GM23338 (cell line): ENCODE results near the gene MSH4. TPM values are rescaled to one million over a fixed set of nuclear protein-coding genes. Genes with fewer than 3 reads are reported as not detected.

Experiments used
- ATAC-seq: fragments of 200-7000 bp; cut with Tn5 transposase; 3 replicates; pipeline ENCODE4 v1.9.1; 2020
- DNase-seq: peaks from one replicate; pipeline ENCODE4 v3.0.0-alpha.2; 2015; ENCODE audit warnings: low spot score
- H2AFZ ChIP-seq: fragments of 200-600 bp; sonication (generic); 2 replicates; pipeline ENCODE4 v1.8.0; 2016; ENCODE audit warnings: antibody characterized with exemption, mild to moderate bottlenecking, moderate library complexity
- H3F3A ChIP-seq: fragments of 200-600 bp; sonication (generic); replicated peaks from 2 replicates; pipeline ENCODE4 v1.8.0; 2017; ENCODE audit warnings: antibody characterized with exemption, mixed run types, low read depth
- H3K27ac ChIP-seq: fragments of 200-600 bp; sonication (generic); 2 replicates; pipeline ENCODE4 v1.6.1; 2016; ENCODE audit warnings: low read depth
- H3K27me3 ChIP-seq: fragments of 200-600 bp; sonication (generic); 2 replicates; pipeline ENCODE4 v1.8.0; 2016; ENCODE audit warnings: mild to moderate bottlenecking, mixed run types, moderate library complexity; ENCODE audit not compliant: insufficient read depth
- H3K36me3 ChIP-seq: fragments of 200-600 bp; sonication (generic); 2 replicates; pipeline ENCODE4 v1.8.0; 2016; ENCODE audit warnings: mild to moderate bottlenecking; ENCODE audit not compliant: insufficient read depth
- H3K4me1 ChIP-seq: fragments of 200-600 bp; sonication (generic); 2 replicates; pipeline ENCODE4 v1.8.0; 2016; ENCODE audit warnings: mild to moderate bottlenecking, moderate library complexity; ENCODE audit not compliant: insufficient read depth
- H3K4me2 ChIP-seq: fragments of 200-600 bp; sonication (generic); 2 replicates; pipeline ENCODE4 v1.7.1; 2017; ENCODE audit warnings: mixed run types
- H3K4me3 ChIP-seq: fragments of 200-600 bp; sonication (generic); 2 replicates; pipeline ENCODE4 v1.6.1; 2016; ENCODE audit warnings: mixed run types
- H3K79me2 ChIP-seq: fragments of 200-600 bp; sonication (generic); replicated peaks from 2 replicates; pipeline ENCODE4 v1.8.0; 2017; ENCODE audit warnings: mild to moderate bottlenecking; ENCODE audit not compliant: insufficient read depth
- H3K9me2 ChIP-seq: fragments of 200-600 bp; sonication (generic); 2 replicates; pipeline ENCODE4 v1.8.0; 2017; ENCODE audit not compliant: insufficient read depth
- H4K20me1 ChIP-seq: fragments of 200-600 bp; sonication (generic); replicated peaks from 2 replicates; pipeline ENCODE4 v1.8.0; 2017; ENCODE audit warnings: mild to moderate bottlenecking; ENCODE audit not compliant: insufficient read depth
- H3K27ac Mint-ChIP-seq: 2 replicates; pipeline ENCODE4 v1.8.0; 2020; ENCODE audit warnings: inconsistent platforms, mild to moderate bottlenecking, moderate library complexity, mixed read lengths
- H3K27me3 Mint-ChIP-seq: 3 replicates; pipeline ENCODE4 v1.8.0; 2022; ENCODE audit warnings: low read depth, mild to moderate bottlenecking, moderate library complexity, mixed read lengths, inconsistent platforms; ENCODE audit not compliant: insufficient read depth, poor library complexity
- H3K36me3 Mint-ChIP-seq: 3 replicates; pipeline ENCODE4 v1.8.0; 2021; ENCODE audit warnings: low read depth, mild to moderate bottlenecking, inconsistent platforms, moderate library complexity, mixed read lengths
- H3K4me1 Mint-ChIP-seq: 3 replicates; pipeline ENCODE4 v1.8.0; 2020; ENCODE audit warnings: mild to moderate bottlenecking, inconsistent platforms, mixed read lengths
- H3K4me3 Mint-ChIP-seq: 3 replicates; pipeline ENCODE4 v1.8.0; 2021; ENCODE audit warnings: moderate library complexity, mild to moderate bottlenecking, inconsistent platforms, mixed read lengths
- H3K9me3 Mint-ChIP-seq: 3 replicates; pipeline ENCODE4 v1.8.0; 2020; ENCODE audit warnings: moderate library complexity, mild to moderate bottlenecking, inconsistent platforms, mixed read lengths
- CREB1 ChIP-seq: fragments of 250-450 bp; sonication (Bioruptor Pico); IDR thresholded peaks from 2 replicates; pipeline ENCODE4 v1.5.0; 2020; ENCODE audit warnings: low read depth, mild to moderate bottlenecking, moderate library complexity
- EZH2 ChIP-seq: fragments of 200-600 bp; sonication (generic); IDR thresholded peaks from one replicate; pipeline ENCODE4 v1.8.0; 2017; ENCODE audit warnings: antibody characterized with exemption, mild to moderate bottlenecking, low read depth; ENCODE audit not compliant: unreplicated experiment
- EZH2phosphoT487 ChIP-seq: fragments of 200-600 bp; sonication (generic); IDR thresholded peaks from one replicate; pipeline ENCODE4 v1.8.1; 2018; ENCODE audit warnings: antibody characterized with exemption; ENCODE audit not compliant: unreplicated experiment
- JUNB ChIP-seq: IDR thresholded peaks from one replicate; pipeline ENCODE4 v1.6.1; 2016; ENCODE audit warnings: antibody characterized with exemption; ENCODE audit not compliant: unreplicated experiment
- NANOG ChIP-seq: IDR thresholded peaks from 2 replicates; pipeline ENCODE4 v1.6.1; 2016; ENCODE audit warnings: antibody characterized with exemption, borderline replicate concordance
- POLR2AphosphoS5 ChIP-seq: IDR thresholded peaks from 2 replicates; pipeline ENCODE4 v1.6.1; 2016; ENCODE audit warnings: antibody characterized with exemption, low read depth
- ZNF114 ChIP-seq: fragments of 250-450 bp; sonication (Bioruptor Pico); IDR thresholded peaks from 2 replicates; pipeline ENCODE4 v1.5.0; 2020; ENCODE audit warnings: mild to moderate bottlenecking, moderate library complexity
- ZNF331 ChIP-seq: fragments of 250-450 bp; sonication (Bioruptor Pico); IDR thresholded peaks from 2 replicates; pipeline ENCODE4 v1.5.0; 2020; ENCODE audit warnings: low read depth, mild to moderate bottlenecking, moderate library complexity
- polyA plus RNA-seq: library from polyadenylated mRNA; unstranded; fragments of >200 nt; fragmentation: Nextera tagmentation; extraction: Ambion mirVana; gene quantifications from 2 replicates; pipeline ENCODE4 v1.2.1, GENCODE V29; 2016
- total RNA-seq: library from RNA; depleted of rRNA; stranded (reverse); fragments of >200 nt; shearing (Covaris generic); gene quantifications from 2 replicates; pipeline ENCODE4 v1.2.3, GENCODE V29; 2014
- TF ChIP-seq, protein P1 (sequence below), 2 experiments: fragments of 200-600 bp in 1 of 2; sonication (generic) in 1 of 2; conservative IDR thresholded peaks; 2 replicates each; pipeline versions ENCODE4 v1.5.1 to v1.6.1; 2016 to 2017; ENCODE audit warnings: antibody characterized with exemption in 2 of 2, low read depth in 2 of 2, mild to moderate bottlenecking in 2 of 2, moderate library complexity in 1 of 2
- TF ChIP-seq, protein P2 (sequence below): fragments of 250-450 bp; sonication (Bioruptor Pico); IDR thresholded peaks from 2 replicates; pipeline ENCODE4 v1.5.0; 2020; ENCODE audit warnings: mild to moderate bottlenecking, moderate library complexity
- TF ChIP-seq, protein P3 (sequence below): IDR thresholded peaks from one replicate; pipeline ENCODE4 v1.6.1; 2018; ENCODE audit warnings: antibody characterized with exemption; ENCODE audit not compliant: unreplicated experiment
- TF ChIP-seq, protein P4 (sequence below): IDR thresholded peaks from 2 replicates; pipeline ENCODE4 v1.6.1; 2016; ENCODE audit warnings: antibody characterized with exemption

The MSH4 gene
- total and polyA plus RNA-seq, 2 experiments from 2014 or later, result 0.10 to 0.24 TPM

DNA sequence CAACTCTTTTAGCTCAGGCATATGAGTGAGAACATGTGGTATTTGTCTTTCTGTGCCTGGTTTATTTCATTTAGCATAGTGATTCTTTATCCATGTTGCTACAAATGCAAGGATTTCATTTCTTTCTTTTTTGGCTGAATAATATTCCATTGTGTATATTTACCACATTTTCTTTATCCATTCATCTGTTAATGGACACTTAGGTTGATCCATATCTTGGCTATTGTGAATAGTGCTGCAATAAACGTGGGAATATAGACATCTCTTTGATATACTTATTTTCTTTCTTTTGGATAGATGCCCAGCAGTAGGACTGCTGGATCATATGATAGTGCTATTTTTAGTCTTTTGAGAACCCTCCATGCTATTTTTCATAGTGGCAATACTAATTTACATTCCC, 104.7 kb downstream of the MSH4 start:
- H4K20me1 ChIP-seq, result no peaks in the 10 kb centered on the region
- H3K27me3 ChIP-seq, result no peaks in the 10 kb centered on the region
- no peaks in the 10 kb centered on the region for H3K36me3 ChIP-seq
- no peaks in the 10 kb centered on the region for H3K9me2 ChIP-seq
- no peak overlapping the region for H3K4me2 ChIP-seq
- H3K79me2 ChIP-seq, result no peaks in the 10 kb centered on the region
- ATAC-seq, result no peak
- no peak for DNase-seq
- TF ChIP-seq EZH2 (no peak), ZNF114 (CRISPR knock-in tag) (no peak), POLR2AphosphoS5 (no peak), ZNF331 (CRISPR knock-in tag) (no peak), JUNB (no peak), EZH2phosphoT487 (no peak), CREB1 (CRISPR knock-in tag) (no peak), NANOG (no peak)
- TF ChIP-seq, protein P1, sequence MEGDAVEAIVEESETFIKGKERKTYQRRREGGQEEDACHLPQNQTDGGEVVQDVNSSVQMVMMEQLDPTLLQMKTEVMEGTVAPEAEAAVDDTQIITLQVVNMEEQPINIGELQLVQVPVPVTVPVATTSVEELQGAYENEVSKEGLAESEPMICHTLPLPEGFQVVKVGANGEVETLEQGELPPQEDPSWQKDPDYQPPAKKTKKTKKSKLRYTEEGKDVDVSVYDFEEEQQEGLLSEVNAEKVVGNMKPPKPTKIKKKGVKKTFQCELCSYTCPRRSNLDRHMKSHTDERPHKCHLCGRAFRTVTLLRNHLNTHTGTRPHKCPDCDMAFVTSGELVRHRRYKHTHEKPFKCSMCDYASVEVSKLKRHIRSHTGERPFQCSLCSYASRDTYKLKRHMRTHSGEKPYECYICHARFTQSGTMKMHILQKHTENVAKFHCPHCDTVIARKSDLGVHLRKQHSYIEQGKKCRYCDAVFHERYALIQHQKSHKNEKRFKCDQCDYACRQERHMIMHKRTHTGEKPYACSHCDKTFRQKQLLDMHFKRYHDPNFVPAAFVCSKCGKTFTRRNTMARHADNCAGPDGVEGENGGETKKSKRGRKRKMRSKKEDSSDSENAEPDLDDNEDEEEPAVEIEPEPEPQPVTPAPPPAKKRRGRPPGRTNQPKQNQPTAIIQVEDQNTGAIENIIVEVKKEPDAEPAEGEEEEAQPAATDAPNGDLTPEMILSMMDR (conservative IDR thresholded peaks at IDR 0.05; ENCODE audit: low read depth in 2 of 2), result no peak
- TF ChIP-seq, protein P2, sequence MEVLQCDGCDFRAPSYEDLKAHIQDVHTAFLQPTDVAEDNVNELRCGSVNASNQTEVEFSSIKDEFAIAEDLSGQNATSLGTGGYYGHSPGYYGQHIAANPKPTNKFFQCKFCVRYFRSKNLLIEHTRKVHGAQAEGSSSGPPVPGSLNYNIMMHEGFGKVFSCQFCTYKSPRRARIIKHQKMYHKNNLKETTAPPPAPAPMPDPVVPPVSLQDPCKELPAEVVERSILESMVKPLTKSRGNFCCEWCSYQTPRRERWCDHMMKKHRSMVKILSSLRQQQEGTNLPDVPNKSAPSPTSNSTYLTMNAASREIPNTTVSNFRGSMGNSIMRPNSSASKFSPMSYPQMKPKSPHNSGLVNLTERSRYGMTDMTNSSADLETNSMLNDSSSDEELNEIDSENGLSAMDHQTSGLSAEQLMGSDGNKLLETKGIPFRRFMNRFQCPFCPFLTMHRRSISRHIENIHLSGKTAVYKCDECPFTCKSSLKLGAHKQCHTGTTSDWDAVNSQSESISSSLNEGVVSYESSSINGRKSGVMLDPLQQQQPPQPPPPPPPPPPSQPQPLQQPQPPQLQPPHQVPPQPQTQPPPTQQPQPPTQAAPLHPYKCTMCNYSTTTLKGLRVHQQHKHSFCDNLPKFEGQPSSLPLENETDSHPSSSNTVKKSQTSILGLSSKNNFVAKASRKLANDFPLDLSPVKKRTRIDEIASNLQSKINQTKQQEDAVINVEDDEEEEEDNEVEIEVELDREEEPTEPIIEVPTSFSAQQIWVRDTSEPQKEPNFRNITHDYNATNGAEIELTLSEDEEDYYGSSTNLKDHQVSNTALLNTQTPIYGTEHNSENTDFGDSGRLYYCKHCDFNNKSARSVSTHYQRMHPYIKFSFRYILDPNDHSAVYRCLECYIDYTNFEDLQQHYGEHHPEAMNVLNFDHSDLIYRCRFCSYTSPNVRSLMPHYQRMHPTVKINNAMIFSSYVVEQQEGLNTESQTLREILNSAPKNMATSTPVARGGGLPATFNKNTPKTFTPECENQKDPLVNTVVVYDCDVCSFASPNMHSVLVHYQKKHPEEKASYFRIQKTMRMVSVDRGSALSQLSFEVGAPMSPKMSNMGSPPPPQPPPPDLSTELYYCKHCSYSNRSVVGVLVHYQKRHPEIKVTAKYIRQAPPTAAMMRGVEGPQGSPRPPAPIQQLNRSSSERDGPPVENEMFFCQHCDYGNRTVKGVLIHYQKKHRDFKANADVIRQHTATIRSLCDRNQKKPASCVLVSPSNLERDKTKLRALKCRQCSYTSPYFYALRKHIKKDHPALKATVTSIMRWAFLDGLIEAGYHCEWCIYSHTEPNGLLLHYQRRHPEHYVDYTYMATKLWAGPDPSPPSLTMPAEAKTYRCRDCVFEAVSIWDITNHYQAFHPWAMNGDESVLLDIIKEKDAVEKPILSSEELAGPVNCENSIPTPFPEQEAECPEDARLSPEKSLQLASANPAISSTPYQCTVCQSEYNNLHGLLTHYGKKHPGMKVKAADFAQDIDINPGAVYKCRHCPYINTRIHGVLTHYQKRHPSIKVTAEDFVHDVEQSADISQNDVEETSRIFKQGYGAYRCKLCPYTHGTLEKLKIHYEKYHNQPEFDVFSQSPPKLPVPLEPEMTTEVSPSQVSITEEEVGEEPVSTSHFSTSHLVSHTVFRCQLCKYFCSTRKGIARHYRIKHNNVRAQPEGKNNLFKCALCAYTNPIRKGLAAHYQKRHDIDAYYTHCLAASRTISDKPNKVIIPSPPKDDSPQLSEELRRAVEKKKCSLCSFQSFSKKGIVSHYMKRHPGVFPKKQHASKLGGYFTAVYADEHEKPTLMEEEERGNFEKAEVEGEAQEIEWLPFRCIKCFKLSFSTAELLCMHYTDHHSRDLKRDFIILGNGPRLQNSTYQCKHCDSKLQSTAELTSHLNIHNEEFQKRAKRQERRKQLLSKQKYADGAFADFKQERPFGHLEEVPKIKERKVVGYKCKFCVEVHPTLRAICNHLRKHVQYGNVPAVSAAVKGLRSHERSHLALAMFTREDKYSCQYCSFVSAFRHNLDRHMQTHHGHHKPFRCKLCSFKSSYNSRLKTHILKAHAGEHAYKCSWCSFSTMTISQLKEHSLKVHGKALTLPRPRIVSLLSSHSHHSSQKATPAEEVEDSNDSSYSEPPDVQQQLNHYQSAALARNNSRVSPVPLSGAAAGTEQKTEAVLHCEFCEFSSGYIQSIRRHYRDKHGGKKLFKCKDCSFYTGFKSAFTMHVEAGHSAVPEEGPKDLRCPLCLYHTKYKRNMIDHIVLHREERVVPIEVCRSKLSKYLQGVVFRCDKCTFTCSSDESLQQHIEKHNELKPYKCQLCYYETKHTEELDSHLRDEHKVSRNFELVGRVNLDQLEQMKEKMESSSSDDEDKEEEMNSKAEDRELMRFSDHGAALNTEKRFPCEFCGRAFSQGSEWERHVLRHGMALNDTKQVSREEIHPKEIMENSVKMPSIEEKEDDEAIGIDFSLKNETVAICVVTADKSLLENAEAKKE (CRISPR knock-in tag), result no peak
- TF ChIP-seq, protein P3, sequence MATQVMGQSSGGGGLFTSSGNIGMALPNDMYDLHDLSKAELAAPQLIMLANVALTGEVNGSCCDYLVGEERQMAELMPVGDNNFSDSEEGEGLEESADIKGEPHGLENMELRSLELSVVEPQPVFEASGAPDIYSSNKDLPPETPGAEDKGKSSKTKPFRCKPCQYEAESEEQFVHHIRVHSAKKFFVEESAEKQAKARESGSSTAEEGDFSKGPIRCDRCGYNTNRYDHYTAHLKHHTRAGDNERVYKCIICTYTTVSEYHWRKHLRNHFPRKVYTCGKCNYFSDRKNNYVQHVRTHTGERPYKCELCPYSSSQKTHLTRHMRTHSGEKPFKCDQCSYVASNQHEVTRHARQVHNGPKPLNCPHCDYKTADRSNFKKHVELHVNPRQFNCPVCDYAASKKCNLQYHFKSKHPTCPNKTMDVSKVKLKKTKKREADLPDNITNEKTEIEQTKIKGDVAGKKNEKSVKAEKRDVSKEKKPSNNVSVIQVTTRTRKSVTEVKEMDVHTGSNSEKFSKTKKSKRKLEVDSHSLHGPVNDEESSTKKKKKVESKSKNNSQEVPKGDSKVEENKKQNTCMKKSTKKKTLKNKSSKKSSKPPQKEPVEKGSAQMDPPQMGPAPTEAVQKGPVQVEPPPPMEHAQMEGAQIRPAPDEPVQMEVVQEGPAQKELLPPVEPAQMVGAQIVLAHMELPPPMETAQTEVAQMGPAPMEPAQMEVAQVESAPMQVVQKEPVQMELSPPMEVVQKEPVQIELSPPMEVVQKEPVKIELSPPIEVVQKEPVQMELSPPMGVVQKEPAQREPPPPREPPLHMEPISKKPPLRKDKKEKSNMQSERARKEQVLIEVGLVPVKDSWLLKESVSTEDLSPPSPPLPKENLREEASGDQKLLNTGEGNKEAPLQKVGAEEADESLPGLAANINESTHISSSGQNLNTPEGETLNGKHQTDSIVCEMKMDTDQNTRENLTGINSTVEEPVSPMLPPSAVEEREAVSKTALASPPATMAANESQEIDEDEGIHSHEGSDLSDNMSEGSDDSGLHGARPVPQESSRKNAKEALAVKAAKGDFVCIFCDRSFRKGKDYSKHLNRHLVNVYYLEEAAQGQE, result no peak
- TF ChIP-seq, protein P4, sequence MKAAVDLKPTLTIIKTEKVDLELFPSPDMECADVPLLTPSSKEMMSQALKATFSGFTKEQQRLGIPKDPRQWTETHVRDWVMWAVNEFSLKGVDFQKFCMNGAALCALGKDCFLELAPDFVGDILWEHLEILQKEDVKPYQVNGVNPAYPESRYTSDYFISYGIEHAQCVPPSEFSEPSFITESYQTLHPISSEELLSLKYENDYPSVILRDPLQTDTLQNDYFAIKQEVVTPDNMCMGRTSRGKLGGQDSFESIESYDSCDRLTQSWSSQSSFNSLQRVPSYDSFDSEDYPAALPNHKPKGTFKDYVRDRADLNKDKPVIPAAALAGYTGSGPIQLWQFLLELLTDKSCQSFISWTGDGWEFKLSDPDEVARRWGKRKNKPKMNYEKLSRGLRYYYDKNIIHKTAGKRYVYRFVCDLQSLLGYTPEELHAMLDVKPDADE, result no peak
- no peak overlapping the region for H3K4me3 ChIP-seq
- H3K4me1 ChIP-seq, result no peaks in the 10 kb centered on the region
- Mint-ChIP-seq H3K4me3 (no peak overlapping the region), H3K27ac (no peak overlapping the region), H3K27me3 (no peaks in the 10 kb centered on the region), H3K36me3 (no peaks in the 10 kb centered on the region), H3K9me3 (no peaks in the 10 kb centered on the region), H3K4me1 (no peaks in the 10 kb centered on the region)
- H2AFZ ChIP-seq, result no peak overlapping the region
- no peaks in the 10 kb centered on the region for H3F3A ChIP-seq
- no peak overlapping the region for H3K27ac ChIP-seq
